Measurements from ENCODE around the gene BRCA2. TPM values are rescaled to one million over a fixed set of nuclear protein-coding genes. Genes with fewer than 3 reads are reported as not detected.

Gene BRCA2
- total RNA-seq, 2 experiments from 2014 or later, result 28.4 to 30.7 TPM

DNA sequence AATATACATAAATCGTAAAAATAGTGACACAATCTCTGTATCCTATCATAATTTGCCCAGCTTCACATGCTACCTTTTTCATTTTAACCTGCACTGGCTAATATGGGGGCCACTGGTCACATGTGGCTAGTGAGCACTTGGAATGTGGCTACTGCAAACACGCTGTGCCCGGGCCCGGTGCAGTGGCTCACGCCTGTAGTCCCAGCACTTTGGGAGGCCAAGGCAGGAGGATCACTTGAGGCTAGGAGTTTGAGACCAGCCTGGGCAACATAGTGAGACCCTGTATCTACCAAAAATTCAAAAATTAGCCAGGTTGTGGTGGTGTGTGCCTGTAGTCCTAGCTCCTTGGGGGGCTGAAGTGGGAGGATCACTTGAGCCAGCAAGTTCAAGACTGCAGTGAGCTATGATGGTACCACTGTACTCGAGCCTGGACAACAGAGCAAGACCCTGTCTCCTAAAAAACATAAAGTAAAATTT, 114.2 kb downstream of the BRCA2 start:
- Mint-ChIP-seq H3K9me3 (ENCODE audit: insufficient read depth) (no peaks in the 10 kb centered on the region), H3K27me3 (ENCODE audit: low read depth) (no peaks in the 10 kb centered on the region), H3K4me3 (no peak overlapping the region), H3K4me1 (ENCODE audit: low read depth) (peaks cover 36% of the 10 kb centered on the region), H3K36me3 (ENCODE audit: low read depth) (peaks cover 19% of the 10 kb centered on the region), H3K27ac (no peak overlapping the region)
- ChIA-PET POLR2A (interaction anchor here (1.4 kb wide), 1 partner anchor 114 kb away, joined by 9 read pairs; the partner anchor contains the start of genes BRCA2 and ZAR1L), CTCF (interaction anchor here (1.1 to 1.7 kb wide), 4 partner anchors 14 to 152 kb away, joined by 3 to 6 read pairs (median 4); no protein-coding TSS in a partner anchor)
- ATAC-seq, result no peak
- no peak for DNase-seq

DNA sequence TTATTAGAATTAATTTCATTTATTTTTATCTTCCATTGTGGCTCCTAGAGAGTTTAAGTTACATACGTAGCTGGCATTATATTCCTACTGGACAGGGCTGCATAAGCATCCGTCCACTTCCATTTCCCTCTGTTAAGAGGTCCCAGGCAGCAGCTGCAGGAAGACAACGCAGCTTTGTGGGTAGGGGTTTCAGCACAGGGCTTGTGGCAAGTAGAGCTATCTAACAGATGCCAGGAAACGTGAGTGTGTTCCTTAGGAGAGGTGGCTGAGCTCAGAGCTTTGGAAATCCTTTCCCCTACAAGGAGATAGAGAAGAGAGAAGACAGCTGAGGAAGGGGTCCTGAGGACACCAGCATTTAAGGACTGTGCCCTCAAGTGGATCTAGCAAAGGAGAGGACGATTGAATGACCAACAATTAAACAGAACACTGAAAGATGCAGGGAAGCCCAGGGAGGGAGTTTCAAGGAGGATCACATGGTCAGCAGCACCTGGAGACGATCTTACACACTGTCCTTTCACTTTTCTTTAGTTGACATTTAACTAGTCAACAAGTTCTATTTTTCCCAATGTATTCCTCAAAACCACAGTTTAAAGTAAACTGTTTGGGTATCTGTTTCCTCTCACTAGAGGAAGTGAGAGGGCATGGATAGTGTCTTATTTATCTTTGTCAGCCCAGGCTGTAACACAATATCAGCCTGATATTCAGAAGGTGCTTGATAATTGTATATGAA, 114.9 kb downstream of the BRCA2 start:
- POLR2A ChIA-PET, result interaction anchor here (1.4 kb wide), 1 partner anchor 115 kb away, joined by 9 read pairs; the partner anchor contains the start of genes BRCA2 and ZAR1L

DNA sequence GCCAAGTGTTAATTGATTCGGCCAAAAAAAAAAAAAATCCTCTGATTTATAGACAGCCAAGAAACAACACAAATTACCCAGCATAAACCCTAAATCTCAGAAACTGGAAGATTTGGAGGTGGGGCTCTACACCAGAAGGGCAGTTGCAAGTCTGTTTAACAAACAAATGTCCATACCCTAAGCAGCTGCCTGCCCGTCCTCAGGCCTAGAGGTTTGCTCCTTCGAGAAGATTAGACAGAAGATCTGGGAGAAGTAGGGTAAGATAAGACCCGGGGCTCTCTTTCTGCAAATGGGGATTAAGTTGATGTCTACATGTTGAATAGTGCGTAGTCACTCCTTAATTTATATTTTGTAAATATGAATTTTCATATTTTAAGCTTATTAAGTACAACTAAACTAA, 116.1 kb downstream of the BRCA2 start:
- Mint-ChIP-seq H3K36me3 (ENCODE audit: low read depth) (peaks cover 9% of the 10 kb centered on the region), H3K27me3 (ENCODE audit: low read depth) (no peaks in the 10 kb centered on the region), H3K27ac (no peak overlapping the region), H3K4me3 (no peak overlapping the region), H3K4me1 (ENCODE audit: low read depth) (peaks cover 23% of the 10 kb centered on the region), H3K9me3 (ENCODE audit: insufficient read depth) (no peaks in the 10 kb centered on the region)
- DNase-seq, result no peak
- ChIA-PET POLR2A (no interaction called here), CTCF (interaction anchor here (0.7 kb wide), 2 partner anchors 41 to 132 kb away, joined by 3 to 4 read pairs; no protein-coding TSS in a partner anchor)
- ATAC-seq, result no peak

More for the DNA sequence above, 114.9 kb downstream of the BRCA2 start:
- Mint-ChIP-seq H3K9me3 (ENCODE audit: insufficient read depth) (no peaks in the 10 kb centered on the region), H3K4me3 (no peak overlapping the region), H3K27ac (peak overlapping the region; percentile 58), H3K4me1 (ENCODE audit: low read depth) (peaks cover 33% of the 10 kb centered on the region), H3K36me3 (ENCODE audit: low read depth) (peaks cover 17% of the 10 kb centered on the region), H3K27me3 (ENCODE audit: low read depth) (no peaks in the 10 kb centered on the region)
- no peak for ATAC-seq
- no peak for DNase-seq
- CTCF ChIA-PET, result interaction anchor here (1.1 to 1.7 kb wide), 3 partner anchors 13 to 151 kb away, joined by 3 to 6 read pairs (median 4); no protein-coding TSS in a partner anchor

DNA sequence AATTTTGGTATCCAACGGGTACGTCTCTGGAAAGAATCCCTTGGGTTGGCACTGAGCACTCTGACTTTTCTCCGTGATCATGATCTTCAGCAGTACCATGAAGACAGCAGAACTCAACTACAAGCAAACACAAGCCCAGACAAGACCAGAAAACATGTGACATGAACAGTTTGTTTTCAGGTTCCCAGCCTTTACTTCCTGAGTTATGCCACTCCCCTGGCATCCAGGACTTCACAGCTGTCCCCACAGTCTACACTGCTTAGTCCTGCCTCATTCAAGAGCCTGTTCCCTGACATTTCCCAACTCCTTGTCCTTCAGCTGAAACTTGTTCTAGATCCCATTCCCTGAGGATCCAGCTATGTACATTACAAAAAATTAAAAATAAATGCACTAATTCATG, 117.5 kb downstream of the BRCA2 start:
- ATAC-seq (no peak), DNase-seq (no peak)
- ChIA-PET POLR2A (interaction anchor here (1.2 kb wide), 1 partner anchor 18 kb away, joined by 3 read pairs; no protein-coding TSS in a partner anchor), CTCF (interaction anchor here (0.9 to 1.0 kb wide), 2 partner anchors 36 to 37 kb away, joined by 3 read pairs; no protein-coding TSS in a partner anchor)
- no peaks in the 10 kb centered on the region for H3K27me3 Mint-ChIP-seq (ENCODE audit: low read depth)
- no peak overlapping the region for H3K27ac Mint-ChIP-seq
- H3K9me3 Mint-ChIP-seq (ENCODE audit: insufficient read depth), result no peaks in the 10 kb centered on the region
- H3K36me3 Mint-ChIP-seq (ENCODE audit: low read depth), result peaks cover 5% of the 10 kb centered on the region
- H3K4me1 Mint-ChIP-seq (ENCODE audit: low read depth), result peaks cover 23% of the 10 kb centered on the region
- H3K4me3 Mint-ChIP-seq, result no peak overlapping the region

DNA sequence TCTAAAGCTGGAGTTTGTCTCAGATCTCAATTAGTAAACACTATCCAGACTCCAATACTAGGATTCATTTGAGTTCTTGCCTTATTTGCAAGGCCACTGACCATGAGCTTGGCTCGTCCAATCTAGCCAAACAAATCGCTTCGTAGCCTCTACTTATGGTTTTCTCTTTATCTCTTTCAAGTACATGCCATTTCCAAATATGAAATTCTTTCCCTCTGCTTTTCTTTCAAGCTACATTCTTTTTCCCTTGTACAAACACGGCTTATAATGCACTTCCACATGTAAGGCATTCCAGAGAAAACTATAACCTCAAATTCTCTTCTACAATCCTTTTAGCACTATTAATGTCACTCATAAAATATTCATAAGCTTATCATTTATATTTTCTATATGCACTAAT, 123.6 kb downstream of the BRCA2 start:
- Mint-ChIP-seq H3K27ac (no peak overlapping the region), H3K9me3 (ENCODE audit: insufficient read depth) (no peaks in the 10 kb centered on the region), H3K4me1 (ENCODE audit: low read depth) (peaks cover 5% of the 10 kb centered on the region), H3K4me3 (no peak overlapping the region), H3K36me3 (ENCODE audit: low read depth) (peaks cover 2% of the 10 kb centered on the region), H3K27me3 (ENCODE audit: low read depth) (no peaks in the 10 kb centered on the region)
- ChIA-PET CTCF (interaction anchor here (1.0 to 1.5 kb wide), 4 partner anchors 11 to 143 kb away, joined by 3 to 5 read pairs (median 4); partner anchors contain the start of gene N4BP2L1), POLR2A (interaction anchor here (0.7 kb wide), 1 partner anchor 10 kb away, joined by 3 read pairs; no protein-coding TSS in a partner anchor)
- no peak for DNase-seq
- no peak for ATAC-seq

DNA sequence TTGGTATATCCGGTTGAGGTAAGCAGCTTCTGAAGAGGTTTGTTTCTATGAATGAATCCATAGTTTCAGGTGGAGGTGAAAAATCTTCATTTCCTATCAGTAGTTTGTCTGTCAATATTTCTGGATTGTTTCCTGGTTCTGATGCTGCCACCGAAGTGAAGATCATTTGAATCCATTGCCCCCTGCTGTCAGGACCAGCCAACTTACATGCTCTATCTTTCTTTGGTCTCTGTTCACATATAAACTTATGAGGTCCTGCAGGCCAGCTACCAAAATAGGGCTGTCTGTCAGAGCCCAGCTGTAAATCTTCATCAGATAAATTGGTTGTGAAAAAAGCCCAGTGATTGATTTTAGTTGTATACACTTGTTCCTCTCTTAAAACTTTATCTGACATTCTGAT, 127.8 kb downstream of the BRCA2 start:
- DNase-seq (peak; percentile 67), ATAC-seq (peak; percentile 81)
- POLR2A ChIA-PET, result no interaction called here

DNA sequence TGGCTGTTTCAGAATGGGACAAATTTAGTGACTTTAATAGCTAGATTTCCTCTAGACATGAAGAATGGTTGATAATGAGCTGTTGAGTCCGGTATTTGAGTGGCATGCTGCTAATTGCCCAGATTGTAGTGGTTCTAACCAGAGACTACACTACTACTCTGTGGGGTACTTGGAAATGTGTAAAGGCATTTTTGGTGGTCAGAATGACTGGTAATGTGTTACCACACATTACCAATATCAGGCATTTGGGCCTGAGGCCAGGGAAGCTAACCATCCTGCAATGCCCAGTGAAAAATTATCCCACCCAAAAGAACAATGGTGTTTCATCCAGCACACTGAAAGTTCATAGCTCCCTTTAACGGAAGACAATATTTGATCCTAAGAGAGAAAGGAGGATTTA, 130.2 kb downstream of the BRCA2 start:
- CTCF ChIA-PET, result interaction anchor here (0.9 to 1.9 kb wide), 5 partner anchors 18 to 177 kb away, joined by 3 to 5 read pairs (median 3); partner anchors contain the start of genes N4BP2L1 and N4BP2L2
- no peaks in the 10 kb centered on the region for H3K27me3 Mint-ChIP-seq (ENCODE audit: low read depth)
- no peaks in the 10 kb centered on the region for H3K9me3 Mint-ChIP-seq (ENCODE audit: insufficient read depth)
- peaks cover 9% of the 10 kb centered on the region for H3K4me1 Mint-ChIP-seq (ENCODE audit: low read depth)
- no peak overlapping the region for H3K4me3 Mint-ChIP-seq
- no peak overlapping the region for H3K27ac Mint-ChIP-seq
- no peak for DNase-seq
- POLR2A ChIA-PET, result no interaction called here
- ATAC-seq, result no peak
- no peaks in the 10 kb centered on the region for H3K36me3 Mint-ChIP-seq (ENCODE audit: low read depth)

More for the DNA sequence above, 127.8 kb downstream of the BRCA2 start:
- Mint-ChIP-seq H3K4me3 (no peak overlapping the region), H3K4me1 (ENCODE audit: low read depth) (peaks cover 6% of the 10 kb centered on the region), H3K9me3 (ENCODE audit: insufficient read depth) (no peaks in the 10 kb centered on the region), H3K27me3 (ENCODE audit: low read depth) (no peaks in the 10 kb centered on the region), H3K27ac (no peak overlapping the region), H3K36me3 (ENCODE audit: low read depth) (no peaks in the 10 kb centered on the region)
- CTCF ChIA-PET, result interaction anchor here (0.9 to 2.0 kb wide), 15 partner anchors 10 to 279 kb away, joined by 3 to 10 read pairs (median 4); partner anchors contain the start of gene N4BP2L1

DNA sequence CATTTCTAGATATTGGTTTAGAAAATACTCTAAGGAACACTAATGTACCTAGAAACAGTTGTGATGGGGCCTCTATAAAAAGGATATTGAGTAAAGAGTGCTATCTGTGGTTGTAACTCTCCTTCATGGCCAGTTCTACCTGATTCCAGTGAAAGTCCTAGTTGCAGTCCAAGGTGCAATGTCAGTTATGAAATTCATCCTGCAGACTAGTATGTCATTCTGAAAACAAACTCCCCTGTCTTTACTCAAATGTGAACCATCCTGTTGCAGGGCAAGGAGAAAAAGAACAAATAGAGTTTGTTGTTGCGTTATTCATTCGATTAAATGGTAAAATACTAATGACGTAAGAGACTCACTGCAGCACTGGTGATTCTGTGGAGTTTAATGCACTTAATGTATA, 130.9 kb downstream of the BRCA2 start:
- no peak overlapping the region for H3K4me3 Mint-ChIP-seq
- no peak overlapping the region for H3K27ac Mint-ChIP-seq
- peaks cover 1% of the 10 kb centered on the region for H3K36me3 Mint-ChIP-seq (ENCODE audit: low read depth)
- POLR2A ChIA-PET, result no interaction called here
- H3K9me3 Mint-ChIP-seq (ENCODE audit: insufficient read depth), result no peaks in the 10 kb centered on the region
- no peaks in the 10 kb centered on the region for H3K27me3 Mint-ChIP-seq (ENCODE audit: low read depth)
- CTCF ChIA-PET, result interaction anchor here (0.9 to 1.4 kb wide), 3 partner anchors 19 to 178 kb away, joined by 3 to 4 read pairs (median 3); partner anchors contain the start of gene N4BP2L1
- ATAC-seq (no peak), DNase-seq (no peak)
- peaks cover 9% of the 10 kb centered on the region for H3K4me1 Mint-ChIP-seq (ENCODE audit: low read depth)

DNA sequence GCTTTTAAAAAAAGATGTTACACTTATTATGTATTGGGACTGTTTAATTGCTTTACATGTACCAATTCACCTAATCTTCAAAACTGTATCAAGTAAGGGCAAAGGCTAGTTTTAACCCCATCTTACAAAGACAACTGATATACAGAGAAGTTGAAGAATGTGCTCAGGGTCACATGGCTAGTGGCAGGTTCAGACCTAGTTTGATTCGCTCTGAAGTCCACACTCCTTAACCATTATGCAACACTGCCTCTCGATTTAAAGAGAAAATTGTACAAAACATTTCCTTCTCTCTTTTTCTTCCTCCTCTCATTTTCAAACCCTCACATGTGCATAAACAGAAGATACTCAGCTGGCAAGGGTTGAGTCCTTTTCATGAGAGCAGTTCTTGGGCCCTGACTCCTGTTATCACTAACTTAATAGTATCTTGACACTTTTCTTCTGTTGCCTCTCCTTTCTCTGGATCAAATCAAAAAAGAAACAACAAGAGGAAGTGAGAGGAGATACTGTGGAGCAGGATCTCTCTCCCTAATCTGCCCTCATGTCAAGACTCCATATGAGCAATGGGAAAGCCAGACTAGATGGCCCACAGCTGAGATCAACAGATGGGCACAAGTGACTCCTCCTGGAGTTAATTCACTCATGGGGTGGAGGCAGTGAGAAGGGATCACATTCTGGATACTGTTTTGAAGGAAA, 131.6 kb downstream of the BRCA2 start:
- ChIA-PET CTCF (interaction anchor here (1.4 kb wide), 1 partner anchor 179 kb away, joined by 4 read pairs; no protein-coding TSS in a partner anchor), POLR2A (no interaction called here)
- DNase-seq (no peak), ATAC-seq (no peak)
- Mint-ChIP-seq H3K4me1 (ENCODE audit: low read depth) (peaks cover 9% of the 10 kb centered on the region), H3K9me3 (ENCODE audit: insufficient read depth) (no peaks in the 10 kb centered on the region), H3K27ac (no peak overlapping the region), H3K36me3 (ENCODE audit: low read depth) (peaks cover 1% of the 10 kb centered on the region), H3K27me3 (ENCODE audit: low read depth) (no peaks in the 10 kb centered on the region), H3K4me3 (no peak overlapping the region)

DNA sequence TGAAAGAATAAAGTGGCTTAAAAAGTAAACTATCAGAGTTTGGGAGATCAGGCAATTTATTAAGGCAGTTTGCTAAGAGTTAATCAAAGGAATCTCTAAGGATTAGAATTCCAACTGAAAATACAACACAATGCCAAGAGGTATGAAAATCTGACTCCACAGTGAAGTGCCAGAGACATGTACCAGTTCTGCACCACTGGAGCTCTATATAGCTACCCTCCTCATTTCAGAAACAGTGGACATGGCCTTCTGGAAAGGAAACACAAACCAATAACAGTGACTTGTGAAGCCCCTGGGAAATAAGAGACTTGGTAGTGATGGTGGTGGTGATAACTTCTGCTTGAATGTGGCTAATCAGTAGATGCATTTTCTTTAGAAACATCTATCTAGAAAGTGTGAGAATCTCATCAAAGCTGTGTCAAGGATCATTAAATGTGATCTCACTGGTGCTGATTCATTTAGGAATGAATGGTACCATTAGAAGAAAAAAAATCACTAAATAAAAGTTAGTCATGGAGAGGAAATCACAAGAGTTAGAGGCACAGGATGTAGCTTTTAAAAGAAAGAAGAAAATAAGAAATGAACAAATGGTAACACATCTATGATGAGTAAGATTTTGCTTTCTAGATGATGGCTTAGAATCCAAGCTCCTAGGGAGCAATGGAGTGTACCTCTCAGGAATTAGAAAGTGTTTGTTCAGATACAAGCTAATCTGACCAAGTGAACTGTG, 132.8 kb downstream of the BRCA2 start:
- H3K4me1 Mint-ChIP-seq (ENCODE audit: low read depth), result peaks cover 5% of the 10 kb centered on the region
- no peak overlapping the region for H3K4me3 Mint-ChIP-seq
- no peak overlapping the region for H3K27ac Mint-ChIP-seq
- ChIA-PET POLR2A (no interaction called here), CTCF (interaction anchor here (0.6 kb wide), 1 partner anchor 201 kb away, joined by 3 read pairs; no protein-coding TSS in a partner anchor)
- ATAC-seq (no peak), DNase-seq (no peak)
- H3K9me3 Mint-ChIP-seq (ENCODE audit: insufficient read depth), result no peaks in the 10 kb centered on the region
- peaks cover 1% of the 10 kb centered on the region for H3K36me3 Mint-ChIP-seq (ENCODE audit: low read depth)
- H3K27me3 Mint-ChIP-seq (ENCODE audit: low read depth), result no peaks in the 10 kb centered on the region

DNA sequence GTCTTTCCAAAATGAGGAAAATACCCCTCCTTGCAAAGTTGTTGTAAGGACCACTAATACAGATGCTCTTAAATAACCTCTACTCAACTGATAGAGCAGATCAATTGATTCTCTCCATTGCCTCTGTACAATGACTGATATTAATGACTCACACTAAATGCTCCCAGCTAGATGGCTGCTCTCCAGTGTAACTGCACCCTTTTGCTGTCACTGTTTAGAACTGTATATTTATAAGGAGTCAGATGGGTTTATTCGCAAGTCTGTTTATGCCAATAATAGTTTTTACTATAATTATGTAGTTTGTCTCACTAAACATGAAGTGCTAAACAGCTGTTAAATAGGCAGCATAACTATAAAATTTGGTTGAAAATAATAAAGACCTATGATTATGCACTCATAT, 133.7 kb downstream of the BRCA2 start:
- ChIA-PET CTCF (interaction anchor here (0.6 kb wide), 1 partner anchor 202 kb away, joined by 3 read pairs; no protein-coding TSS in a partner anchor), POLR2A (no interaction called here)
- ATAC-seq, result no peak
- H3K9me3 Mint-ChIP-seq (ENCODE audit: insufficient read depth), result no peaks in the 10 kb centered on the region
- no peaks in the 10 kb centered on the region for H3K27me3 Mint-ChIP-seq (ENCODE audit: low read depth)
- no peak for DNase-seq
- H3K4me3 Mint-ChIP-seq, result no peak overlapping the region
- no peak overlapping the region for H3K27ac Mint-ChIP-seq
- H3K36me3 Mint-ChIP-seq (ENCODE audit: low read depth), result peaks cover 1% of the 10 kb centered on the region
- H3K4me1 Mint-ChIP-seq (ENCODE audit: low read depth), result peaks cover 3% of the 10 kb centered on the region
